GM19452 (cell line): Measurements from ENCODE around the gene MYH6.
"Not testable (repeated sequence)": the region's sequence is repeated elsewhere in the genome, so short reads cannot be mapped to it uniquely, and the experiment has no call there.

Experiments
- ATAC-seq: cut with Tn5 transposase; IDR thresholded peaks from one replicate; pipeline ENCODE4 v1.9.1; 2021; ENCODE audit not compliant: unreplicated experiment

The MYH6 gene

DNA sequence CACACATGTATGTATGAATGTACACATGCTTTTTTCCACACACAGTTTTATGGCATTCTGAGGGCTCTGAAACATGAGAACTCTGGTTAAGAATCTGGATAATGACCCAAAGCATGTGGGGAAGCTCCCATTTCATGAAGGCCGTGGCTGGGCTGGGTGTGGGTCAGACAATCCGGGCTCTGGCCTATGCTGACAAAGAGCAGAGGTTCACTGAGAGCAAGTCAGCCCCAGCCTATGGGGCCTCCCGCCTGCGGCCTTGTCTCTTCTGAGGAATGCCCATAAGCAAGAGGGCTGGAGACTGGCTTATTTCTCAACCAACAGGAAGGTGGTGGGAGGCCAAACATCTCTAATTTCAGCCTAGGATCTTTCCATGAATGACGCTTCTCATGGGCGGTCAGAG is 8.5 kb downstream of the MYH6 start:
- ATAC-seq: no peak

DNA sequence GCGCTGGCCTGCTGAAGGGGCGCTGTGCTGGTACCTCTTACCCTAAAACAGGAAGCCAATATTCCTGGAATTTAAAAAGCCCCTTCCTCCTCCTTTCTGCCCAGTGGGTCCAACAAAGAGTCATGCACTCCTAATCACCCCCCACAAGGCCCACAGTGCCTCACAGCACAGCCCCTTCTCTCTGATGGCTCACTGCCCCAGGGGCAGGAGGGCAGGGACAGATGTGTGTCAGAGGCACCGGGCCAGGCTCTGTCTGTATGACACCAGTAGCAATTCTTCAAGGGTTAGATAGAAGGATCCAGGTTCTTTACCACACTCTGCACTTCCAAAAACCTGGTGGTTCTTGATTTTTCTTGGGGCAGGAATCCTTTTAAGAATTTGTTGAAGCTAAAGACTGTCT is 8.9 kb downstream of the MYH6 start:
- ATAC-seq: no peak

DNA sequence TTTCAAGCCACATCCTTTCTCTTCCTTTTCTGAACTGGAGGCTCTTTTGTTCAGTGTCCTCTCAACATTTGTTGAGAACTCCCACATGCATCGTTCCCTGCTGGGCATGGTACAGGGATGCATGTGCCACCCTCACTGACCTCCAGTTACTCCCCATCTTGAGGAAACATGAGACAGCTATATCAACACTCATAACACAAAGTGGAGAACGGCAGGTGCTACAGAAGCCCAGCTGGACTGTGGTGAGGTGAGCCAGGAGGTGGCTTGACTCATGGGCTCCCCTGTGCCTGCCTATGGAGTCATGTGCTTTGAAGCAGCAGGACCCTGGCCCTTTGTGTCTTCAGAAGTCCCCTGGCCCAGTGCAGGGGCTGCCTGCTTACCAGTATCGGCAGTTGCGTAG is 9.7 kb downstream of the MYH6 start:
- no peak for ATAC-seq

DNA sequence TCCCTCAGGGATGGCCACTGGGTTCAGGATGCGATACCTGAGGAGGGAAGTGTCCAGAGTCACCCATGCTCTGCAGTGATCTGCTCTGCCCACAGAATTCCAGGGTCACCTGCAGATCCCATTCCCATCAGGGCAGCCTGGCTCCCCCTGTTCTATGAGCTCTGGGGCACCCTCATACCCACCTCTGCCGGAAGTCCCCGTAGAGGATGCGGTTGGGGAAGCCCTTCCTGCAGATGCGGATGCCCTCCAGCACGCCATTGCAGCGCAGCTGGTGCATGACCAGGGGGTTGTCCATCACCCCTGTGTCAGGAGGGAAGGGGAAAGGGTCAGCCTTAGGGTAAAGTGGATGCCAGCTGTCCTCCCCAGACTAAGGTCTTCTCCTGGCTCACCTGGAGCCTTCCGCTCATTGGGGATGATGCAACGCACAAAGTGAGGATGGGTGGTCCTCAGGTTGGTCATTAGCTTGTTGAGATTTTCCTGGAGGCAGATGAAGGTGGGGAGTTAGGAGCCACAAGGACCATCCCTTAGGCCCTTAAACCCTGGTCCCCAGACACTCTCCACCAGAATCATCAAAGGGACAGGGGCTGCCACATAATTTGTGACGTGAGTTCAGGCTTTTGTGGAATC is 11.2 kb downstream of the MYH6 start:
- no peak for ATAC-seq

DNA sequence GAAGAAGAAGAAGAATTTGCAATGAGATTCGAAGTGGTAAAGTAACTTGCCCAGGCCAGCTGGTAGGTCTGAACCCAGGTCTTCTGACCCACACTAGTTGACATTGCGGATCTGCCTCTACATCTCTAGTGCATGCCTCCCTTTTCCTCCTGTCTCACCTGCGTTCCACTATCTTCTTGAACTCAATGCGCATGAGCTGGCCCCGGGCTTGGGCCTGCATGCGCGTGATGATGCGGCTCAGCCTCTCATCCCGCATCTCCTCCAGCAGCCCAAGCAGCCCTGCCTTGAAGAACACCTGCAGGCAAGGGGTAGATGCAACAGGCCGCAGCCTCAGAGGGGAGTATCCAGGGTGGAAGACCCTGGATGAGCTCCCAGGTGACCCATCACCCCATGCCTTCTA is 11.9 kb downstream of the MYH6 start:
- ATAC-seq: no peak

DNA sequence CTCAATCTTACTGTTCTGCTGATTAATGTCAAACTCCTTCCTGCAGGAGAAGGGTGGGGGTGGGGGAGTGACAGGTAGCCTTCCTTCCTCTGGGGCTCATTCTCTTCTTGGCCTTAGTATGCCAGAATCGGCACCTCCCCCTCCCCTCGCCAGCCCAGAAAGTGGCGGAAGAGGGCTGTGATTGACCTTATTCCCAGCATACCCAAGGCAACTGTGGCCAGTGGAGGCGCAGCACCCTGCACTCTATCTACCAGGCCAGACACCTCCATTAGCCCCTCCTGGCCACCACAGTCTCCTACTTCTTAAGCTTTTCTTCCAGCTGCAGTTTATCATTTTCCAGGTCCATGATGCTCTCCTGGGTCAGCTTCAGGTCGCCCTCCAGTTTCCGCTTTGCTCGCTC is 15.5 kb downstream of the MYH6 start:
- no peak for ATAC-seq

DNA sequence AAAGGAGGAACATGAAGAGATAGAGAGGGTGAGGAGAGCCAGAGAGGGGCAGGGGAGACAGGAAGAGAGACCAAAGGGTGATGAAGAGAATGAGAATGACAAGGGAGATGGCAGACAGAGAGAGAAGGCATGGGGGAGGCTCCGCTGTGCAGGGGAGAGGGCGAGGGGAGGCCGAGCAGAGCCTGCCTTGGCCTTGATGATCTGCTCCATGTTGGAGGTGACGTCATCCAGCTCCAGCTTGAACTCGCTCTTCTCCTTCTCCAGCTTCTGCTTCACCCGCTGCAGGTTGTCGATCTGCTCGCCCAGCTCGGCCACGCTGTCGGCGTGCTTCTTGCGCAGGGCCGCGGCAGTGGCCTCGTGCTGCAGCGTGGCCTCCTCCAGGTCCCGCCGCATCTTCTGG is 18.2 kb downstream of the MYH6 start:
- not testable (repeated sequence) for ATAC-seq

DNA sequence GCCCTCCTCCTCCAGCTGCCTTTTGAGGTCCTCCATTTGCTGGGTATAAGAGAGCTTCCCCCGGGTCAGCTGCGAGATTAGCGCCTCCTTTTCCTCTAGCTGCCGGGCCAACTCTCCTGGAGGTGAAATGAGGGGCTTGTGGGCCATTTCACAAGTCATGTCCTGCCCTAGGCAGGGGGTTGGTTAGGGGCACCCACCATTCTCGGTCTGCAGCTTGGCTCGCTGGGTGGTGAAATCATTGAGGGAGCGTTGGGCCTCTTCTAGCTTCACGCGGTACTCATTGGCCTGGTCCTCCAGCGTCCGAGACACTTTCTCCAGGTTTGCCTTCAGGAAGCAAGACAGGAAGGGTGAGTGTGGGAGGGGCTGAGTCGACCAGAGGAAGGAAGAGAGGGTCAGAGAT is 18.7 kb downstream of the MYH6 start:
- ATAC-seq: no peak

DNA sequence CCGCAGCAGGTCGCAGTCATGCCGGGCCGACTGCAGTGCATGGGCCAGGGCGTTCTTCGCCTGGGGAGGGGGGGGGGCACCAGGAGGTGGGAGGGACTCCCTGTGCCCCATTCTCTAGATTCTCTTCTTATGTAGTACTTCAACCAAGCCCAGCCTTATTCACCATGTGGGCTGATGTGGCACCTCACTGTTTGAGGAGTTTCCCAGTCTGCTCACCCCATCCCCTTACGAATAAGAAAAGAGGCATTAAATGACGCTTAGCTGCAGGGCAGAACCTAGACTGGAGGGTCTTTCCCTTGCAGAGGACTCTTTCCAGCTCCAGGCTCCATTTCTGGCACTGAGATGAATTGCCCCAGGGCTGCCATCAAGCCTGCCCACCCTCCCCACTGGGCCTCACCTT is 19.1 kb downstream of the MYH6 start:
- no peak for ATAC-seq

DNA sequence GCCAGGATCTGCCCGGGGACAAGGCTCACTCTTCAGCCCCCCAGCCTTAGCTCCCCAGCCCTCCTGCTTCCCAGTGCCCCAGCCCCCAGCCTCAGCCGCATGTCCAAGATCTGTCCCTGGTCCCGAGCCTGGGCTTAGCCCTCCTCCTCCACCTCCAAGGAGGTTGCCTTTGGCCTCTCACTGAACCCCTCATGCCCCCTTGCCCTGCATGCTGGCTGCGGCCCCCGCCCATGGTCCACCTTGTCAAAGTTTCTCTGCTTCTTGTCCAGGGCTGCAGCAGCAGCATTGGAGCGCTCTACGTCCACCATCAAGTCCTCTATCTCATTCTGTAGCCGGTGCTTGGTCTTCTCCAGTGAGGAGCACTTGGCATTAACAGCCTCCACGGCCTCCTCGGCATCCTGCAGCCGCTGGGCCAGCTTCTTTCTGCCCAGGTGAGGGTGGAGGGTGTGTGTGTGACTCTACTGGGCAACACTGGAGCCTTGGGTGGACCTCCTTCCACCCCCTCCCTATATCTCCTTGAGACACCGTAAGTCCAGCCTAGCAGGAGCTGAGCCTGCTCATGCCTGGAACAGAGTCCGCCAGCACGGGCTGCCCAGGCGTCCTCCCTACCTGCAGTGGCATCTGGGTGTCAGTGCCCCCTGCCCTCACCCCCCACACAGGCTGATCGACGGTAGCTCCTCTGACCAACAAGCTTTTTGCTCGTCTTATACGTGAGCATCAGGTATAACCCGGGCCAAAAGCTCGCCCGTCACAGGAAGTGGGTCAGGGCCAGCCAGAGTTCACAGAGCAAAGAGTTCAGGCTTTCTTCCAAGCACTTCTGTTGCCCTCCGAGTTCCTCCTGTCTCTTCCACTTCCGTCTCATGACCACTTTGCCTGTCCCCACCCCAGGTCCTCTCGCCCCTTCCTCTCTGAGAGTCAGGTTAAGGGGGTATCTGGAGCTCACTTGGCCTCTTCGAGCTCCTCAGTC is 19.9 kb downstream of the MYH6 start:
- no peak for ATAC-seq

DNA sequence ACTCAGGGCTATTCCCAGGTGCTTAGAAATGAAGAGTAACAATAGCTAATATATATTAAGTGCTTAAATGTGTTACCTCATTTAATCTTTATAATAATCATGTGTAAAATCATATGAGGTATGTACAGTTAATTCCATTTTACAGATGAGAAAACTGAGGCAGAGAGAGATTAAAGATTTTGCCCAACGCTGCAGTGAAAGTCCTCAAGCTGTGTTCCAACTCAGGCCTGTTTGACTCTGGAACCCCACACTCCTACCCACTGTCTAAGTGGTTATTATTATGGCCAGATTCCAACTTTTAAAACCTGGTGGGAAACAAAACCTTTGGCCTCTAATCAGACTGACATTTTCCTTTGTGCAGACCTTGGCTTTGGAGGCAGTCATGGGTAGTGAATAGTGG is 21.1 kb downstream of the MYH6 start:
- ATAC-seq: no peak

DNA sequence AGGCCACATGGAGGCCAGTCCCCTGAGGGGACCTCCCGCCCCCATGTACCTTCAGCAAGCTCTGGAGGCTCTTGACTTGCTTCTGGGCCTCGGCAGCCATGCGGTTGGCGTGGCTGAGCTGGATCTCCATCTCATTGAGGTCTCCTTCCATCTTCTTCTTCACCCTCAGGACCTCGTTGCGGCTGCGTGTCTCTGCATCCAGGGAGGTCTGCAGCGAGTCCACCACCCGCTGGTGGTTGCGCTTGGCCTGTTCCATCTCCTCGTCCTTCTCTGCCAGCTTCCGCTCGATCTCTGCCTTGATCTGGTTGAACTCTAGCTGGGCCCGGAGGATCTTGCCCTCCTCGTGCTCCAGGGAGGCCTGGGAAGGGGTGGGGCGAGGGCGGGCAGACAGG is 21.8 kb downstream of the MYH6 start:
- ATAC-seq: not testable (repeated sequence)

DNA sequence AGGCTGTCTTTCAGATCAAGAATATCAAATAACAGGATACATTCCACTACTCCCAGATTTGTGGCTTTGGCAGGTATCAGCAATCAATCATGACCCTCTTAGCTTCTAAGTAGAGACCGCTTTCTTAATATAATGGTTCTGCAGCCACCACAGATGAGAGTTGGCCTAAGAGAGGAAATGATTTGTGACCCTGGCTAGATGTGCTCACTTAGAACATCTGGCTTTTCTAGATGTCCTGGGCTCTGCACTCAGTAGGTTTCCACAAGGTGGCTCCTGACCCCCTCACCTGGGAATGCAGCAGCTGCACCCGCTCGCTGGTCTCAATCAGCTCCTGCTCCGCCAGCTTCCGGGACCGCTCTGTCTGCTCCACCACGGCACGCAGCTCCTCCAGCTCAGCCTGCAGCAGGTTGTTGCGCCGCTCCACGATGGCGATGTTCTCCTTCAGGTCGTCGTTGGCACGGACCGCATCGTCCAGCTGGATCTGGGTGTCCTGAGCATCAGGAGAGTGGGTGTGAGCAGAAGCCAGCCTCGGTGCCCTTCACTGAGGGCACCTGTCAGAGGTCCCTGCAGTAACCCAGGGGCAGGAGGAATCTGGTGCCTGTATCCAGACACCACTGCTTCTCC is 22.3 kb downstream of the MYH6 start:
- ATAC-seq: no peak

DNA sequence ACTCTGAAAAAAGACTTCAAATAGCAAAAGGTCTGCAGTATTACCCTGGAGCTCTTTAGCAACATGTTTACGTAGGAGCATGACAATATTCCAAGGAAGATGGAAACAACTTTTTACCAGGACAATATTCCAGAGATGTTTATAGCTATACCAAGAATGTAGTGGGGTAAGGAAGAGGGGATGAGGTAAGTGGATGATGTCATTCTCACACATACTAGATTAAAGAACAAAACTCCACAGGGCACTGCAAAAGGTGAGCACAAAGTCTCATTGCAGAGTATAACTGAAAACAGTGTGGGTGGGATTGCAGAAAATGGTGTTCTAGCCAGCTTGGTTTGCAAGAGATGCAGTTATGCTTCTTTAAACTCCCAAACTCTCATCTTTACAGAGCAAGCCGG is 22.8 kb downstream of the MYH6 start:
- no peak for ATAC-seq

DNA sequence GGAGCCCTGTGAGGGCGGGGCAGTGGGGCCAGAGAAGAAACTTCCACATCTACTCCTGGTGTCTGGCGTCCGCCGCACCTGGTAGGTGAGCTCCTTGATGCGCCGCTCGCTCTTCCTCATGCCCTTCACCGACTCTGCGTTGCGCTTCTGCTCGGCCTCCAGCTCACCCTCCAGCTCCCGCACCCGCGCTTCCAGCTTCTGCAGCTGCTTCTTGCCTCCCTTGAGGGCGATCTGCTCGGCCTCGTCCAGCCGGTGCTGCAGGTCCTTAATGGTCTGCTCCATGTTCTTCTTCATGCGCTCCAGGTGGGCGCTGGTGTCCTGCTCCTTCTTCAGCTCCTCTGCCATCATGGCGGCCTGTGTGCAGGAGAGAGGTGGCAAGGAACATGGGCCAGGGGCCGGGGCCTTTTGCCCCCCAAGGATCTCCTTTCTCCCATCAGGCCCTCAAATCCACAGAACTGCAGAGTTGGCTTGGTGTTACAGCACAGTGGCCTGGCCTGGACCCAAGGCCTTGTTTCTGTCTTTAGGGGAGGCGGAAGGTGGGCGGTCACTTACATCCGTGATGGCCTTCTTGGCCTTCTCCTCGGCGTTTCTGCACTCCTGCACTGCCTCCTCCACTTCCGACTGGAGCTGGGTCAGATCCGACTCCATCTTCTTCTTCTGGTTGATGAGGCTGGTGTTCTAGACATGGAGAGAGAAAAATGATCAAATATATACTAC is 23.6 kb downstream of the MYH6 start:
- no peak for ATAC-seq

DNA sequence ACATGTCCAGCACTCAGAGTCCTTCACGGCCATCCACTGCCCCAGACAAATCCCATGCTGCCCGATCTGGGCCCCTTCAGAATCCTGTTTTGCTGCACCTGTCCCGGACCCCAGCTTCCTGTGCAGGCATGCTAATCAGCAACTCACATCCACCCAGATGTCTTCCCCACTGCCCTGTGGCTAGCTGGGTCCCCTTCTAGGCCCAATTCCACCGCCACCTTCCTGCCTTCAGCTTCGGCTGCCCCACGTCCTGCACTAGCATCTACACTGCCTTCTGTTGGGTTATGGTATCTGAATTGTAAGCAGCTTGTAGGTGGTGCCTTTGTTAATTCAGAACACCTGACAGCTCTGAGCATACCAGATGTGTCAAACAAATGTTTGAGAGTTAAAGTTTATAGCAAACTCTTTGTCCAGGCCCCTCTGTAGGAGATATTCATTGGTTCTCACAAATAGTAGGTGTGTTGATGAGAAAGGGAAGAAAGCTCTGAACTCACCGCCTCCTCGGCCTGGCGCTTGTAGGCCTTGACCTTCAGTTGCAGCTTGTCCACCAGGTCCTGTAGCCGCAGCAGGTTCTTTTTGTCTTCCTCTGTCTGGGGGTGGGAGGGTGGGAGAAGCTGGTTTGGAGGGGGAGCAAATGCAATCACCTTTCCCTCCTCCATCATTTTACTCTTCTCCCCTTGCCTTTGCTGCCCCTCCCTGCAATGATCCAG is 25.2 kb downstream of the MYH6 start:
- ATAC-seq: no peak

DNA sequence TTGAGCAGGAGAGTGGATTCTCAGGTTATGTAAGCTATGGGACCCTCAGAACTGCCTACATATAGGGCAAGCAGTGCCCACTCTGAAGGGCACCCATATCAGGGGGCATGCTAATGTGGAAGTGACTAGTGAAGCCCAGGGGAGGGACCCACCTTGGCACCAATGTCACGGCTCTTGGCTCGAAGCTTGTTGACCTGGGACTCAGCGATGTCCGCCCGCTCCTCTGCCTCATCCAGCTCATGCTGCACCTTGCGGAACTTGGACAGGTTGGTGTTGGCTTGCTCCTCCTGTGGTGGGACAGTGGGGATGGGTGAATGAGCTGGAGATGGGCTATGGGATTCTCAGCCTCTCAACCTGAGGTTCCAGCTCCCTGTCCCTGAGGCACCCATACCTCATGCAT is 25.8 kb downstream of the MYH6 start:
- no peak for ATAC-seq

DNA sequence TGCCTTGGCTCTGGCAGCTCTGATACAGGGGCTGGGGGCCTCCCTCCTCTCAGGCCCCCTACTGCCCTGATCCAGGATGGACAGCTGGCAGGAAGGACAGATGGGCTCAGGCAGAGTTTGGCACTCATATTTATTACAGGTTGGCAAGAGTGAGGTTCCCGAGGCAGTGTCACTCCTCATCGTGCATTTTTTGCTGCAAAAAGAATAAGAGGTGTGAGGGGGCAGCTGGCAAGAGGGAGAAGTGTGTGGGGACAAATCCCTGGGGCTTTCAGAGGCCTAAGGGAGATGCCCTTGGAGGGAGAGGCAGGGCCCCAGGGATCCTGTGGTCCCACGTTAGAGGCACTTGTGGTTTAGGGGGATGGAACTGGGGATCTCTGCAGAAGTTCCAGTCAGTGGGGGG is 26.2 kb downstream of the MYH6 start:
- ATAC-seq: no peak

DNA sequence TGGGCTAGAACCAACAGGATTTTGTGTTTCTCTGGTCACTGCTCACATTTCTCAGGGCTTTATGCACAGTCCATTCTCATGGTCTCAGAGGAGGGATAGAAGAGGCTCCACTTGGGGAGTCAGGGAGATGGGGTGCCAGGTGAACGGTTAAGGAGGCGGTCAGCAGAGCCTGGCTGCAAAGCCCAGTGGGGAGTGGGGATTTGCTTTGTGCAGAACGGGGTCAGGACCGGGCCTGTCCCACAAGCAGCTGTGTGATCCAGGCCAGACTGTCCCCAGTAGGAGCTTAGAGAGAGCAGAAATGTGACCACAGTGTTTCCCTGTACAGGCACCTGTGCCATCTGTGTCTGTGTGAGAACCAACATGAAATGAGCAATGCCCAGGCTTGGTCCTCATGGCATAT is 27.1 kb downstream of the MYH6 start:
- ATAC-seq: no peak

DNA sequence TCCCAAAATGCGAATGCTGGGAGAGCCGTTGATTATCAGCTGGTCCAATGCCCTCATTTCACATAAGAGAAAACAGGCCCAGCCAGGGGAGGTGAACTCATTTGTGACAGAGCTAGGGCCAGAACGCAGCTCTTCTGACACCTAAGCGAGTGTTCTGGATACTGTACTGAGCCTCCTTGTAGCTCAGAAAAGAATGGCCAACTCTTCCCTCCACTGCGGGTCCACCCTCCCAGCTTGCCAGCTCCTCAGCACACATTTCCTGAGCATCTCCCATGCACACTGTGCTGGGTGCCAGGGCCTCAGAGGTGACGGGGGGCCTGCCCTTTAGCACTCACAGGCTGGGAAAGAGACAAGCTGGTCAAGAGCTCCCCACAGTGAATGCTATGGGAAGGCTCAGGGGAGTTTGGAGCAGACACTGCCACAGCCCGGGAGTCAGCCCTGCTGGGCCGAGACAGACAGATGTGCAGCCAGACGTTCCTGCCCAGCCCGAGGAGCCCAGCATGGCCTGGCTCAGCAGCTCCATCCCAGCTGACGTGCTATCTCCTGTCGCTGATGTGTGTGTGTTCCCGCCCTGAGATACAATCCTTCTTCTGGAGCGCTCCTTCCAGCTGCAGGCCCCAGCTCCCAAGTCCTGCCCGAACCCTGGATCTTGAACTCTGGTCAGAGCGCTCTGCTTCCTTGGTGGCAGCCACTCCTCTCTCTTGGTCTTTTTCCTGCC is 27.7 kb downstream of the MYH6 start:
- ATAC-seq: no peak
